ENCODE data around the gene SMCP.

The SMCP gene

GRCh38 chr1:152878042-152878441 lies at the start of gene SMCP:
SMCP (plus strand) TSS chr1:152878322; CDS start chr1:152884423, 6,101 bp downstream.
- DNase-seq (ENCODE audit: low read depth in 2 of 2), result no peak

- DNase-seq (ENCODE audit: low read depth in 2 of 2), result no peak
These were observed 41.3 kb upstream of the SMCP start for GRCh38 chr1:152836870-152837269.

GRCh38 chr1:152842556-152842955 lies 35.6 kb upstream of the SMCP start, which contains the start of gene LCE6A:
LCE6A (plus strand) TSS chr1:152842856; CDS start chr1:152843521, 665 bp downstream.
- no peak for DNase-seq (ENCODE audit: low read depth in 2 of 2)

- no peak for DNase-seq (ENCODE audit: low read depth in 2 of 2)
These were observed 22.5 kb upstream of the SMCP start for GRCh38 chr1:152855661-152856060.

DNA sequence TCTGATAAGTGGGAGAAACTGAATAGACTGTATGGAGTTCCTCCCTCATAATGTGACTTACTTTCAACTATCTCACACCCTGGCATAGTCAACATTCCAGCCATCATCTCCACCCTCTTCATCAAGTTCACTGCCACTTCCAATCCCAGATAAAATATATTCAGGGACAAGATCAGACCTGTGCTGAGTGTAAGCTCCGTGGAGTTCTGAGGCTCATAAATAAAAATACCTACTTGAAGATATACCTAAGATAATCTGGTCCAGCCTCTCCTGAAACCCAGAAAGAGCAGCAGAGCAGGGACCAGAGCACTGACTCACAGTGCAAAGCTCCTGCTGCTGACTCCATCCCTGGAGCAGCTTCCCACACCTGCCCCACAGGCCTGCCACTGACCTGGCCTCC lies 20.1 kb upstream of the SMCP start:
- DNase-seq (ENCODE audit: low read depth in 2 of 2), result no peak

DNA sequence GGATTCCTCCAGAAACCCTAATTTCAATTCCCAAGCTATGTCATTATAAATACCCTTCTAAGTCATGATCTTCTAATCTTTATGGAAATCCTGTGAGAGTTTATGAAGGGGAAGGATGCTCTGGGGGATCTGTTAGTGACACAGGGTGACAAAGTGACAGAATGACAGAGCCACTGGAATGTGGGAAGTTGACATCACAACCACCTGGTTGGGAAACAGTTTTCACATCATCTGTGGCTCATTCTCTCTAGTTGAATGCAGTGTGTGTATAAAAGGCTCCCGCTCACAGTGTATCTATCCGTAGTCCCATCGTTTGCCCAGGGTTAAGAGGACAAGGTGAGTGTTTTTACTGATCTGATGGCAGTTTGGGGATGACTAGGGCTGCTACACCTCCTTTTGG lies 18.4 kb upstream of the SMCP start, which contains the start of gene LCE7A:
Gene LCE7A (plus strand): TSS at position 301 of the 400 bp plus-strand sequence. CDS start 702 bp downstream, outside the sequence.
- DNase-seq (ENCODE audit: low read depth in 2 of 2), result no peak

DNA sequence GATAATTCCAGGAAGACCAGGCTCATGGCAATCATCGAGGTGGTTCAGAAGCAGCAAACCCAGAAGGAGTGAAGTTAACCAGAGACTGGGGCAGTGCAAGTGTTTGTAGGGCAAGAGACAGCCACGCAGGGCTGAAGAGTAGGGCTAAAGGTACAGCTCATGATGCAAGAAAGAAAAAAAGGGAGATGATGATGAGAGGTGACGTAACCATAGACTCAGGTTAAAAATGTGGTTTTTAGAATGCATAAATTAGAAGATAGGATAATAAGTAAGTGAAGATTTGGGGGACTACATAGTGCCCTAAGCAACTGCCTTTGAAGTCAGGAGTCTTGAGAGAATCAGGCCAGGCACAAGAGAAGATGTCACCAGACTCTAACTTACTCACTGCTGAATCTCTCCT lies 18.0 kb upstream of the SMCP start:
- no peak for DNase-seq (ENCODE audit: low read depth in 2 of 2)

DNA sequence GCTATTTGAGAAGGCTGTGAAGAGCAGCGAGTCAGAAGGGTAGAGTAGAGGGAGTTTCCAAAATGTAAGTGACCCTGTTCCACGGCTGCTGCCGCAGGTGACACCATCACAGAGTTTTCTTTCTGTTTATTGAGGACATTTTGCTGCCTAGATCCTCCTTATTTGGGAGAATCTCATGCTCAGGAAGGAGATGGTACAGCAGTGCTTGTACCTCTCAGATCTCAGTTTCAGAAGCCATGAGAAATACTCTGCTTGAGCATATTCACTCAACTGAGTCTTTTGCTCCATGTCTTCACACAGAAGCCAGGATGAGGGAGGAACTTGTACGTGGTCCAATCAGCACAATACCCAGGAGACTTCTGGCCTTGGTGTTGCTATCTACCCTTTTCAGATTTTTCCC lies 16.7 kb upstream of the SMCP start:
- DNase-seq (ENCODE audit: low read depth in 2 of 2), result no peak

DNA sequence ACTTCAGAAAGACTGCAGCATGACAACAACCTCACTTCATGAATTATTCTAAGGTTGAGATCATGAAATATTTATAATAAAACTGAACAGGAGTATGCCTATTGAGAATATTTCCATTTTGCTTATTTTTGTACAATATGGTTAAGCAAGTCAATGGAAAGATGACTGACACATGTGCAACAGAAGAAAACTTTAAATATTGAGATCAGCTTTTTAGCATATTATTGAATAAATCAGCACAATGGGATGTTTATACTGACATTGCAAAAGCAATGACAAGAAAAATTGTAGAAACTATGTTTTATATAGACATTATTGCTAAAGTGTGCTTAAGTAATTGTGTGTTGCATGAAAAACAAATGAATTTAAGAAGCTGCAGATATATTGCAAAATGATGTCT lies 13.7 kb upstream of the SMCP start:
- no peak for DNase-seq (ENCODE audit: low read depth in 2 of 2)

DNA sequence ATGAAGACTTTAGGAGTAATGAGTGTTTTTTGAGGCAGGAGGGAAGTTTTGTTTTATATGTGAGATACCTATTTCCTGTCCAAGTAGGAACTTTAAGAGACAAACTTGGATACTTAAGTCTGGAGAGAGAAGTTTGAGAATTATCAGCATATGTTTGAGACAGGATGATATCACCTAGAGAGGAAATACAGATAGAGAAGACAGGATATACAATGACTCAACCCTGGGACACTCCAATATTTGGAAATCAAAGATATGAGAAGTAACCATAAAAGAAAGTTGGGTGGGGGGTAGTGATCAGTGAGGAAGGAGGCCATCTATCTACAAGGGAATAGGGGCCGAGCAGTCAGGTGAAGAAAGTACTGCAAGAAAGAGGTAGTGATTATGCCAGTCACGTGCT lies 11.8 kb upstream of the SMCP start:
- no peak for DNase-seq (ENCODE audit: low read depth in 2 of 2)

DNA sequence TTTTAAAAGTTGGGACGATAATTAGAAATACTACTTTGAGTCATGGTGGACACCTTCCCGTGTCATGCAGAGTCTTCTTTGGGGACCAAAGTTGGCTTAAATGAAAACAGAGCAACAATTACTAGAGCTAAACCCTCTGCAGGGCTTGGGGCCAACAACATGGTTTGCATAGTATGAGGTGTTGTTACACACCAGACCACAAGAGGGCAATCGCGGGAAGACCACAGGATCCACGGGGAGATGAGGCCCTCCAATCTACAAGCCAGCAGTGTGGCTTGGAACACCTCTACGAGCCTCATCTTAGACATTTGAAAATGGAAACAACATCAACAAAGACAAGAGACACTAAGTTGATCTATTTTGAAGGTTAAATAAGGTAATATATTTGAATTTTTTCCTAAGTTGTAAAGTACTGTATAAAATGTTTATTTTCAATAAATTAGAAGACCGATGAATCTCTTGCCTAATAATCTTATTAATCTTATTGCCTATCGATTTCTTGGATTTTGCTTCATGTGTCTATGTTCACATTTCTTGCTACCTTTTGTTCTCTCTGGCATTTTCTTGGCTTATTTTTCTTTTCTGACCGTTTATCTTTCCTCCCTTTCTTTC lies 8.2 kb upstream of the SMCP start:
- peak; percentile 9 to 24 for DNase-seq (ENCODE audit: low read depth in 2 of 2)

DNA sequence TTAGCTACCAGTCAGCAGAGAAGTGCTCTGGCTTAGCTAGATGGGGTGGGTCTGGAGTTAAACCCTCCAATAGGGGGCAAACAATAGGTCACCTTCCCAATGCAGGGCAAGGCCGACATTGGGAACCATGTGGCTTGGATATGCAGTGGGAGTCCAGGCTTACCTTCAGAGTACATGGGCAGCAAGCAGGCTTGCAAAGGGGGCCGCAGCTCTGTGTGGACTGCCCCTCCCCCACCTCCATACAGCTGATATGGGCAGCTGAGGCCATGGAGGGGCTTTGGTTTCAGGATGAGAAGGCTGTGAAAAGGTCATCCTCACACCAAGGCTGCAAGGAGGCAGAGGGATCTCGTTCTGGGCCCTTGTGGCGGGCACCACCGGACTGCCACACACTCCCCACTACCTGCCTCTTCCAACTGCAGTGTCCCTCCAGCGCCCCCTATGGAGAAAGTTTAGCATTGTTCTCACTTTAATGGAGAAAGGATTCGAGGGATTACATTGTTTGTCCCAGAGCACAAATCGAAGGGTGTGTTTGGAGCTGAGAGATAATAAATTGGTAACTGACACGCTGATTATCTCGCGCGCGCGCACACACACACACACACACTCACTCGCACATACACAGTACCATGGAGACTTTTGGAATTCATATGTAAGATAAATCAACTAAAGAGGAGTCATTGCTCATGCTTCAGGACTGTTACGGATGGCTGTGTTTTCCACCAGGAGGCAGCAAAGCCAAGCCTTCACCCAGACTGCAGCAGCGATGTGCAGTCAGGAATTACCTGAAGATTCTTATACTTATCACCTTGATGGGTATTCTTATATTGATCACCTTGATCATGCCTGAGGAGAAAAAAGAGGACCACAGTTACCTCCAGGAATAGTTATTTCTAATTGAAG lies 7.0 kb upstream of the SMCP start:
- DNase-seq (ENCODE audit: low read depth in 2 of 2), result no peak

DNA sequence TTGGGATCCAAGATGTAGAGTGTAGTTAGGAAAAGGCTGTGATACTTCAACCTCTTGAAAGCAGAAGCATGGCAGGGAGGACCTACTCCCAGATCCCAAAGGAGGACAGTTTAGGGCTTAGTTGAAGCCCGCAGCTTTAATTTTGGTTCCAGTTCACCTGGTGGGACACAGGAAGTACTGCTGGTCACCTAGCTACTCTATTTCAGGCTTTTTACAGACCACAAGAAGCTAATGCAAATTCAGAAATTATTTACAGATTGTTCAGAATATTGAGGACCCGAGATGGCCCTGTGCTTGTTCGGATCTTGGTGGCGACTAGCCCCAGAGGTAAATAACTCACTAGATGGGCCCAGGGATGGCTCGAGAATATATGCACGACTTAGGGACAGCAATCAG lies 6.4 kb upstream of the SMCP start:
- no peak for DNase-seq (ENCODE audit: low read depth in 2 of 2)

DNA sequence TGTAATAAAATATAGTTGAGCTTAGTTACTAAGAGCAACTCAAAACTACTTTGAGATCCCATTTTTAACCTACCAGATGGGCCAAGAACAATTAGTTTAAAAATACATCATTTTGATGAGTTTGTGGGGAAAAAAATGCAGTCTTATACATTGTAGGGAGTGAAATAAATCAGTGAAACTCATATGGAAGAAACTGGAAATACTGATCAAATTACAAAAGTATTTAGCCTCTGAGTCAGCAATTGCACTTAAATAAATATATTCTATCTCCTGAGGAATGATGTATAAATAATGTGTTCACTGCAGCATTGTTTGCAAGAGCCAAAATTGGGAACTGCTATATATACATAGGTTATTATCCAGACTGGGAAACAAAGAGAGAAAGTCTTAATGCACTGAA lies 4.6 kb upstream of the SMCP start:
- no peak for DNase-seq (ENCODE audit: low read depth in 2 of 2)

DNA sequence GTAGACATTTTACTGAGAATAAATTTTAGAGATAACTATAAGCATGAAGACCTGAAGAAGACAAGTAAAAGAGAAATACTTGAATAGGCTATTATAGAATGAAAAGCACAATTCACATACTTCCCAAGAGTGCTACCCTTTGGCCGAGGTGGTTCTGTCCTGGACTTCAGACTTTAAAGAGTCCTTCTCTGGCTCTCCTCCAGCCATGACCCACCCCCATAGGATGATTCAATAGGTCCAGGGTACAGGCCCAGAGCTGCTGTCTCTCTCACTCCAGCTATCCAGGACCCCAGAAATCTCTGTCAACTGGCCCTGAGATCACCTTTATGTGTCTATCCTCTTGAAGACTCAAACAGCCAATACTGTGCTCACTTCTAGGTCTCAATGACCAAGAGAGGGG lies 1.3 kb upstream of the SMCP start:
- no peak for DNase-seq (ENCODE audit: low read depth in 2 of 2)

- no peak for DNase-seq (ENCODE audit: low read depth in 2 of 2)
These were observed 1.6 kb downstream of the SMCP start for GRCh38 chr1:152879559-152880198.

DNA sequence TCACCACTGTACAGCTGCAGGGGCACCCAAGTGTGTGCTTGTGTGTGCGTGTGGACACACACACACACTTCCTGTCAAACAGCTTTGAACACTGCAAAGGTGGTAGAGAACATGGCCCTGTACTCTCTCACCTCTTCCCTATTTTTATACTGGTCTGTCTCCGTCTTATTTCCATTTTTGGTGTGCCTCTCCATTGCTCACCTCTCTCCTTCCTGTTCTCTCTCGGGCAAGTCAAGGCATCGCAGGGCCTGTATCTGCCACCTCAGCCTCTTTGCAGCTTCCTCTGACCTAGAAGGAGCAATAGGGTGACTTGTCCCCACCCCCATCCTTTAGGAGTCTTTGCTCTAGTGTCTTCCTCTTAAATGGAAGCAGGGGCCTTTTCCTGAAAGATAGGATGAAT lies 2.2 kb downstream of the SMCP start:
- DNase-seq (ENCODE audit: low read depth in 2 of 2), result no peak

GRCh38 chr1:152880907-152881306 lies 2.8 kb downstream of the SMCP start:
- no peak for DNase-seq (ENCODE audit: low read depth in 2 of 2)

DNA sequence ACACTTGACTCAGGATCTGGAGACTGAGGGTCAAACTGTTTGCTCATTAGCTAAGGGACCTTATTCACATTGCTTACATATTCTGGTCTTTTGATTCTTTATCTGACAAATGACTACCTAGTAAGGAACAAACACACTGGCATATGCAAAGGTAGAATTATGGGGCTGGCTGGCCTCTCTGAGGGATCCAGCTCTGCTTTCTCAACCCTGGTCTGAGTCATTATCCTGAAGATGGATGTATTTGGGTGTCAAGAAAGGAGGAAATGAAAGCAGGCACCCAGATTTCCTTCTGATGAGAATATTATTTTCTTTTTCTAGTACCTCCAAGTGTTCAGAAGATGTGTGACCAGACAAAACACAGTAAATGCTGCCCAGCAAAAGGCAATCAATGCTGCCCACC lies 6.0 kb downstream of the SMCP start:
- no peak for DNase-seq (ENCODE audit: low read depth in 2 of 2)

DNA sequence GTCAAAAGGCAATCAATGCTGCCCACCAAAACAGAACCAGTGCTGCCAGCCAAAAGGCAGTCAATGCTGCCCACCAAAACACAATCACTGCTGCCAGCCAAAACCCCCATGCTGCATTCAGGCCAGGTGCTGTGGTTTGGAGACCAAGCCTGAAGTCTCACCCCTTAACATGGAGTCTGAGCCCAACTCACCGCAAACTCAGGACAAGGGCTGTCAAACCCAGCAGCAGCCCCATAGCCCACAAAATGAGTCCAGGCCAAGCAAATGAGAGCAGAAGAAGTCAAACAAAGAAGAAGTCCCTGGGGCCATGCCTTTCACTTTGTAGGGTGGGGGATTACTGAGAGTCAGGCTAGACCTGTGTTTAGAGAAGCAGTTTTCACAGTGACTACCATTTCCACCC lies 6.4 kb downstream of the SMCP start:
- no peak for DNase-seq (ENCODE audit: low read depth in 2 of 2)

GRCh38 chr1:152884966-152885624 lies 7.0 kb downstream of the SMCP start:
- DNase-seq (ENCODE audit: low read depth in 2 of 2), result no peak

DNA sequence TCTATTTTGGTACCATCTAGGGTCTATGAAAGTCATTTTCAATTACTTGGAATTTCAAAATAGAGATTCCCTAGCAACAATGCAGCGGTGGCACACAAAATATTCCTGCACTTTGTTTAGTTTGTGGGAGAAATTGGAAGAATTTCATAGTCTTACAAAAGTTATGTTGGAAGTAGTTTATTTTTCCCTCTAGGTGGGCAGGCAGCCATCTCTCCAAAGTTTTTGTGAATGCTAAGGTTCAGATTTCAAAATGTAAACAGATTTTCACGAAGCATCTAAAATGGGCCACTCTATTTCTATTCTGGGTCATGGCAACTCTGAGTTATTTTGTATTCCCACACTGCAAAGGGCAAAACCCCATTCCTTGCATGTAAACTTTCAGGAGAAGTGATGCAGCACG lies 8.0 kb downstream of the SMCP start:
- DNase-seq (ENCODE audit: low read depth in 2 of 2), result no peak
